Kidney (tissue), 14 donors: ENCODE data around the gene MACROD2. TPM values are rescaled to one million over a fixed set of nuclear protein-coding genes. Genes with fewer than 3 reads are reported as not detected.

Experiments
- DNase-seq, 5 donors: peaks; one replicate each; pipeline ENCODE4 v3.0.0-alpha.2; 2013 to 2020
- FAIRE-seq: peaks from 2 replicates; lab custom pipeline; 2012; peaks lifted over from hg19 to GRCh38; lab: Jason Lieb, UNC
- H3K27ac ChIP-seq, 2 donors: one replicate each; pipeline ENCODE4 v1.7.0; 2013; ENCODE audit warnings: low read depth in 2 of 2, low read length in 2 of 2, inconsistent platforms in 1 of 2
- H3K27me3 ChIP-seq: one replicate; pipeline ENCODE4 v1.7.1; 2013; ENCODE audit warnings: low read length, inconsistent platforms; ENCODE audit not compliant: control insufficient read depth, insufficient read depth
- H3K36me3 ChIP-seq, 3 donors: one replicate each; pipeline versions ENCODE4 v1.7.0 to v1.7.1; 2013; ENCODE audit warnings: low read length in 3 of 3, control low read depth in 1 of 3, inconsistent platforms in 1 of 3; ENCODE audit not compliant: insufficient read depth in 3 of 3, control insufficient read depth in 2 of 3
- H3K4me1 ChIP-seq, 3 donors: one replicate each; pipeline versions ENCODE4 v1.7.0 to v1.7.1; 2013; ENCODE audit warnings: low read length in 3 of 3, inconsistent platforms in 1 of 3, low read depth in 1 of 3; ENCODE audit not compliant: control insufficient read depth in 2 of 3, insufficient read depth in 2 of 3
- H3K4me3 ChIP-seq, 3 donors: one replicate each; pipeline versions ENCODE4 v1.7.0 to v1.8.1; 2013; ENCODE audit warnings: low read length in 3 of 3, control low read depth in 1 of 3, inconsistent platforms in 1 of 3
- H3K9ac ChIP-seq, 3 donors: one replicate each; pipeline versions ENCODE4 v1.7.0 to v1.7.1; 2013; ENCODE audit warnings: low read length in 3 of 3, control low read depth in 1 of 3, inconsistent platforms in 1 of 3
- H3K9me3 ChIP-seq, 3 donors: one replicate each; pipeline versions ENCODE4 v1.7.0 to v1.7.1; 2013; ENCODE audit warnings: low read length in 3 of 3, control low read depth in 1 of 3, inconsistent platforms in 1 of 3; ENCODE audit not compliant: control insufficient read depth in 2 of 3, insufficient read depth in 1 of 3
- CTCF ChIP-seq: IDR thresholded peaks from 3 replicates; pipeline ENCODE4 v1.5.1; 2012; ENCODE audit warnings: mild to moderate bottlenecking, moderate library complexity, borderline replicate concordance; ENCODE audit not compliant: insufficient read depth; ENCODE audit errors: extremely low read depth
- intact Hi-C: fragments of 100-400 bp; cut with DNase I; formaldehyde crosslinking; loops from one replicate; pipeline ENCODE4 v1.11.1; 2022
- polyA plus RNA-seq: library from polyadenylated mRNA; stranded (reverse); fragments of 350-450 nt; fragmentation: Illumina TruSeq; extraction: RNeasy Lipid Tissue Mini Kit (QIAGEN cat#74804); gene quantifications from one replicate; pipeline ENCODE4 v1.2.3, GENCODE V29; 2014; ENCODE audit warnings: low read depth, low replicate concordance; ENCODE audit not compliant: insufficient read depth
- total RNA-seq: library from RNA; stranded (reverse); fragmentation: NEBNext Ultra II Directional; extraction: Animal tissue kit (Norgen Biotek cat#: 25700); gene quantifications from one replicate; pipeline ENCODE4 v1.2.1, GENCODE V29; 2021
- donor health status: control.
- donor health status: control.
- donor health status: control.
- donor health status: control.
- donor health status: control.
- donor health status: DM: yes; HTN: yes; CAD: no.
- donor health status: Normal renal cell carcinoma (clear cell type).

Gene MACROD2
- total and polyA plus RNA-seq, 2 donors from 2014 or later: 3.0 to 10.0 TPM

- no peak for TF ChIP-seq CTCF
- DNase-seq (no peak), FAIRE-seq (no peak)
- Histone ChIP-seq H3K9me3 (no peaks in the 10 kb centered on the region), H3K27ac (no peak overlapping the region), H3K4me3 (no peak overlapping the region), H3K4me1 (no peaks in the 10 kb centered on the region), H3K27me3 (no peaks in the 10 kb centered on the region), H3K9ac (no peak overlapping the region), H3K36me3 (no peaks in the 10 kb centered on the region)
- intact Hi-C loops: no loop called here
Observed at GRCh38 chr20:15918631-15919030, 1923.3 kb downstream of the MACROD2 start.

GRCh38 chr20:15919118-15919517, 1923.8 kb downstream of the MACROD2 start:
- TF ChIP-seq CTCF: no peak

GRCh38 chr20:15921930-15922329, 1926.6 kb downstream of the MACROD2 start:
- Histone ChIP-seq H3K9me3 (no peaks in the 10 kb centered on the region), H3K4me3 (no peak overlapping the region), H3K4me1 (no peaks in the 10 kb centered on the region), H3K36me3 (no peaks in the 10 kb centered on the region), H3K9ac (no peak overlapping the region), H3K27ac (no peak overlapping the region), H3K27me3 (no peaks in the 10 kb centered on the region)
- DNase-seq: no peak
- TF ChIP-seq CTCF: no peak
- no peak for FAIRE-seq
- intact Hi-C loops: no loop called here

More at GRCh38 chr20:15919118-15919517, 1923.8 kb downstream of the MACROD2 start:
- no peaks in the 10 kb centered on the region for H3K4me1 ChIP-seq
- no peak overlapping the region for H3K9ac ChIP-seq
- no peak for FAIRE-seq
- H3K9me3 ChIP-seq: no peaks in the 10 kb centered on the region
- no peaks in the 10 kb centered on the region for H3K27me3 ChIP-seq
- H3K27ac ChIP-seq: no peak overlapping the region
- no peak overlapping the region for H3K4me3 ChIP-seq
- intact Hi-C loops: no loop called here
- no peaks in the 10 kb centered on the region for H3K36me3 ChIP-seq
- no peak for DNase-seq

- H3K36me3 ChIP-seq: no peaks in the 10 kb centered on the region
- H3K4me3 ChIP-seq: no peak overlapping the region
- FAIRE-seq (no peak), DNase-seq (no peak)
- no peaks in the 10 kb centered on the region for H3K4me1 ChIP-seq
- TF ChIP-seq CTCF: no peak
- H3K27me3 ChIP-seq: no peaks in the 10 kb centered on the region
- no peak overlapping the region for H3K9ac ChIP-seq
- no peaks in the 10 kb centered on the region for H3K9me3 ChIP-seq
- intact Hi-C loops: no loop called here
- H3K27ac ChIP-seq: no peak overlapping the region
Observed at GRCh38 chr20:15922556-15922955, 1927.2 kb downstream of the MACROD2 start.
